Measurements from ENCODE around the gene ASPM. TPM values are rescaled to one million over a fixed set of nuclear protein-coding genes. Genes with fewer than 3 reads are reported as not detected.

Gene ASPM
- total and polyA plus RNA-seq, 2 of the 8 experiments (the other 6 are each of a cell fraction or from before 2014, with no cell fraction given): 5.1 to 50.3 TPM

DNA sequence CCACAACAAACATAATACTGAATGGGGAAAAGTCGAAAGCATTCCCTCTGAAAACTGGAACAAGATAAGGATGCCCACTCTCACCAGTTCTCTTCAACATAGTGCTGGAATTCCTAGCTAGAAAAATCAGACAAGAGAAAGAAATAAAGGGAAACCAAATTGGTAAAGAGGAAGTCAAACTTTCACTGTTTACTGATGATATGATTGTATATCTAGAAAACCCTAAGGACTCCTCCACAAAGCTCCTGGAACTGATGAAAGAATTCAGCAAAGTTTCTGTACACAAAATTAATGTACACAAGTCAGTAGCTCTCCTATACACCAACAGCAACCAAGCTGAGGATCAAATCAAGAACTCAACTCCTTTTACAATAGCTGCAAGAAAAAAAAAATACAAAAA lies 72.5 kb downstream of the ASPM start:
- WGBS, 2 experiments (ENCODE audit: extremely low coverage in 1 of 2, insufficient coverage in 1 of 2, insufficient read length in 1 of 2, insufficient replicate concordance in 2 of 2, low coverage in 1 of 2, low lambda C conversion rate in 2 of 2, missing lambda C conversion rate in 1 of 2): 100% methylated on average over 1 of the region's 1 CpG; no CpG with 5 or more reads in 1 of the 2 experiments
- Histone ChIP-seq H3K4me3 (ENCODE audit: extremely low read depth in 1 of 4, insufficient read depth in 2 of 4, low read depth in 3 of 4, low read length in 4 of 4) (no peak overlapping the region), H2BK15ac (ENCODE audit: low read length) (no peak overlapping the region), H2AFZ (ENCODE audit: low read length) (no peak overlapping the region), H3K79me1 (ENCODE audit: low read depth, low read length) (no peaks in the 10 kb centered on the region), H4K5ac (ENCODE audit: insufficient read length, low read depth, low read length) (no peak overlapping the region), H3K18ac (ENCODE audit: extremely low read depth, low read length) (no peak overlapping the region), H3K4me2 (ENCODE audit: insufficient read depth in 1 of 2, low read depth in 2 of 2, low read length in 2 of 2) (no peak overlapping the region), H3K27me3 (replicated peaks in 1 of 4; ENCODE audit: control insufficient read depth in 3 of 4, extremely low read depth in 1 of 4, insufficient read depth in 3 of 4, low read length in 3 of 4) (no peaks in the 10 kb centered on the region), H2BK120ac (replicated peaks; ENCODE audit: low read depth, low read length) (no peak overlapping the region), H3K4me1 (replicated peaks in 1 of 4; ENCODE audit: control insufficient read depth in 3 of 4, insufficient read depth in 4 of 4, low read length in 3 of 4) (no peaks in the 10 kb centered on the region), H3K14ac (ENCODE audit: insufficient read length) (no peak overlapping the region), H3K79me2 (ENCODE audit: control insufficient read depth in 1 of 2, insufficient read depth in 2 of 2, low read length in 2 of 2) (no peaks in the 10 kb centered on the region), H2AK5ac (ENCODE audit: low read depth, low read length) (no peak overlapping the region), H4K91ac (replicated peaks; ENCODE audit: insufficient read length, low read length) (no peak overlapping the region), H3K27ac (ENCODE audit: low read depth, low read length) (no peak overlapping the region), H3K36me3 (ENCODE audit: control insufficient read depth in 2 of 4, insufficient read depth in 4 of 4, low read length in 3 of 4) (no peaks in the 10 kb centered on the region), H3K4ac (replicated peaks; ENCODE audit: insufficient read length, low read depth, low read length) (no peak overlapping the region), H4K8ac (ENCODE audit: extremely low read depth, insufficient read depth, low read length) (no peak overlapping the region), H3K9me3 (ENCODE audit: insufficient read depth in 2 of 2, low read depth in 1 of 2, low read length in 1 of 2) (no peaks in the 10 kb centered on the region), H3K23me2 (ENCODE audit: low read depth, low read length) (no peaks in the 10 kb centered on the region), H2BK12ac (ENCODE audit: low read depth, low read length) (no peak overlapping the region), H4K20me1 (replicated peaks in 1 of 2; ENCODE audit: control insufficient read depth in 1 of 2, insufficient read depth in 2 of 2, low read length in 2 of 2) (no peaks in the 10 kb centered on the region), H2BK20ac (ENCODE audit: low read length) (no peak overlapping the region), H3K9ac (replicated peaks in 1 of 4; ENCODE audit: extremely low read depth in 1 of 4, low read depth in 3 of 4, low read length in 3 of 4) (no peak overlapping the region), H2BK5ac (ENCODE audit: low read depth, low read length) (no peak overlapping the region), H3K56ac (replicated peaks; ENCODE audit: insufficient read length, low read depth, low read length) (no peak overlapping the region), H3K23ac (ENCODE audit: insufficient read length) (no peak overlapping the region)
- ChIA-PET CTCF (ENCODE audit: partially characterized antibody) (no interaction called here), POLR2A (ENCODE audit: partially characterized antibody) (no interaction called here)
- FAIRE-seq: no peak
- TF ChIP-seq RXRA (IDR thresholded peaks at IDR 0.05; ENCODE audit: insufficient read depth, low read depth, low read length): no peak
- no peak for DNase-seq (ENCODE audit: low read depth in 1 of 2, low spot score in 2 of 2)

All from H1 (cell line).